Neural cell (in vitro differentiated cells): Measurements from ENCODE around the gene TRAK1. TPM values are rescaled to one million over a fixed set of nuclear protein-coding genes. Genes with fewer than 3 reads are reported as not detected.

Experiments used
- H2AFZ ChIP-seq: fragments of 200-600, 300-800 bp; sonication (generic), shearing (Covaris generic); 2 replicates; pipeline ENCODE4 v1.6.0; 2014; ENCODE audit warnings: low read depth, mild to moderate bottlenecking, antibody characterized with exemption, low read length, moderate library complexity
- H3F3A ChIP-seq: fragments of 200-600 bp; shearing (Covaris generic); 2 replicates; pipeline ENCODE4 v1.6.1; 2016; ENCODE audit warnings: mild to moderate bottlenecking, moderate library complexity, mixed read lengths, antibody characterized with exemption, low read length; ENCODE audit not compliant: insufficient read depth, poor library complexity, severe bottlenecking
- H3K27ac ChIP-seq: fragments of 200-600, 300-800 bp; sonication (generic), shearing (Covaris generic); 2 replicates; pipeline ENCODE4 v1.5.1; 2014; ENCODE audit warnings: mild to moderate bottlenecking, low read length, moderate library complexity
- H3K27me3 ChIP-seq: fragments of 300-800, 200-600 bp; sonication (generic), shearing (Covaris generic); 2 replicates; pipeline ENCODE4 v1.6.0; 2014; ENCODE audit warnings: mild to moderate bottlenecking, low read depth, low read length, moderate library complexity; ENCODE audit not compliant: insufficient read depth
- H3K36me3 ChIP-seq: fragments of 300-800, 200-600 bp; sonication (generic), shearing (Covaris generic); 2 replicates; pipeline ENCODE4 v1.5.1; 2014; ENCODE audit warnings: mild to moderate bottlenecking, antibody characterized with exemption, low read length, moderate library complexity; ENCODE audit not compliant: insufficient read depth
- H3K4me2 ChIP-seq: fragments of 300-800, 200-600 bp; sonication (generic), shearing (Covaris generic); 2 replicates; pipeline ENCODE4 v1.6.0; 2014; ENCODE audit warnings: mild to moderate bottlenecking, low read length
- H3K4me3 ChIP-seq: fragments of 300-800, 200-600 bp; sonication (generic), shearing (Covaris generic); 2 replicates; pipeline ENCODE4 v1.5.1; 2014; ENCODE audit warnings: mild to moderate bottlenecking, low read length, moderate library complexity
- H3K79me2 ChIP-seq: fragments of 200-600 bp; shearing (Covaris generic); replicated peaks from 2 replicates; pipeline ENCODE4 v1.6.0; 2014; ENCODE audit warnings: mild to moderate bottlenecking, low read length, moderate library complexity; ENCODE audit not compliant: insufficient read depth
- H3K9ac ChIP-seq: fragments of 300-800, 200-600 bp; sonication (generic), shearing (Covaris generic); 2 replicates; pipeline ENCODE4 v1.6.1; 2016; ENCODE audit warnings: mild to moderate bottlenecking, low read length, mixed read lengths
- H3K9me2 ChIP-seq: fragments of 200-600 bp; shearing (Covaris generic); 2 replicates; pipeline ENCODE4 v1.6.1; 2016; ENCODE audit warnings: mild to moderate bottlenecking, low read length, mixed read lengths; ENCODE audit not compliant: insufficient read depth
- H3K9me3 ChIP-seq: fragments of 200-600, 300-800 bp; sonication (generic), shearing (Covaris generic); 2 replicates; pipeline ENCODE4 v1.6.1; 2016; ENCODE audit warnings: mild to moderate bottlenecking, mixed run types, low read length, moderate library complexity, mixed read lengths
- H4K20me1 ChIP-seq: fragments of 200-600 bp; shearing (Covaris generic); 2 replicates; pipeline ENCODE4 v1.6.1; 2016; ENCODE audit warnings: mild to moderate bottlenecking, mixed run types; ENCODE audit not compliant: insufficient read depth
- EP300 ChIP-seq: fragments of 450-650 bp; conservative IDR thresholded peaks from 2 replicates; pipeline ENCODE4 v1.6.1; 2014; ENCODE audit warnings: antibody characterized with exemption, mild to moderate bottlenecking, moderate library complexity; ENCODE audit not compliant: poor library complexity, severe bottlenecking
- EZH2 ChIP-seq: fragments of 200-600, 300-800 bp; shearing (Covaris generic), sonication (generic); IDR thresholded peaks from 2 replicates; pipeline ENCODE4 v1.6.1; 2014; ENCODE audit warnings: antibody characterized with exemption, low read length, borderline replicate concordance, mild to moderate bottlenecking; ENCODE audit not compliant: insufficient read depth, poor library complexity, severe bottlenecking
- MXI1 ChIP-seq: fragments of 450-650 bp; conservative IDR thresholded peaks from 2 replicates; pipeline ENCODE4 v1.6.1; 2014; ENCODE audit warnings: antibody characterized with exemption, mild to moderate bottlenecking; ENCODE audit not compliant: poor library complexity, severe bottlenecking
- POLR2AphosphoS5 ChIP-seq: IDR thresholded peaks from 2 replicates; pipeline ENCODE4 v1.6.1; 2012
- RAD21 ChIP-seq: fragments of 450-650 bp; conservative IDR thresholded peaks from 2 replicates; pipeline ENCODE4 v1.6.1; 2014; ENCODE audit warnings: antibody characterized with exemption, mild to moderate bottlenecking, moderate library complexity
- SMC3 ChIP-seq: fragments of 450-650 bp; conservative IDR thresholded peaks from 2 replicates; pipeline ENCODE4 v1.6.1; 2014; ENCODE audit warnings: antibody characterized with exemption, mild to moderate bottlenecking, moderate library complexity; ENCODE audit not compliant: poor library complexity
- TAF1 ChIP-seq: IDR thresholded peaks from 2 replicates; pipeline ENCODE4 v1.6.1; 2012; ENCODE audit warnings: low read depth
- polyA plus RNA-seq: library from polyadenylated mRNA; depleted of rRNA; stranded (reverse); fragments of >200 nt; gene quantifications from 2 replicates; pipeline ENCODE4 v1.2.3, GENCODE V29; 2014
- TF ChIP-seq, protein P1 (sequence below): fragments of 450-650 bp; IDR thresholded peaks from 2 replicates; pipeline ENCODE4 v1.5.1; 2014; ENCODE audit warnings: antibody characterized with exemption, mild to moderate bottlenecking, moderate library complexity; ENCODE audit not compliant: poor library complexity, severe bottlenecking
- TF ChIP-seq, protein P2 (sequence below): IDR thresholded peaks from 2 replicates; pipeline ENCODE4 v1.6.1; 2012; ENCODE audit warnings: borderline replicate concordance

TRAK1 gene
- polyA plus RNA-seq, 1 donor from 2014 or later, result 34.7 TPM

DNA sequence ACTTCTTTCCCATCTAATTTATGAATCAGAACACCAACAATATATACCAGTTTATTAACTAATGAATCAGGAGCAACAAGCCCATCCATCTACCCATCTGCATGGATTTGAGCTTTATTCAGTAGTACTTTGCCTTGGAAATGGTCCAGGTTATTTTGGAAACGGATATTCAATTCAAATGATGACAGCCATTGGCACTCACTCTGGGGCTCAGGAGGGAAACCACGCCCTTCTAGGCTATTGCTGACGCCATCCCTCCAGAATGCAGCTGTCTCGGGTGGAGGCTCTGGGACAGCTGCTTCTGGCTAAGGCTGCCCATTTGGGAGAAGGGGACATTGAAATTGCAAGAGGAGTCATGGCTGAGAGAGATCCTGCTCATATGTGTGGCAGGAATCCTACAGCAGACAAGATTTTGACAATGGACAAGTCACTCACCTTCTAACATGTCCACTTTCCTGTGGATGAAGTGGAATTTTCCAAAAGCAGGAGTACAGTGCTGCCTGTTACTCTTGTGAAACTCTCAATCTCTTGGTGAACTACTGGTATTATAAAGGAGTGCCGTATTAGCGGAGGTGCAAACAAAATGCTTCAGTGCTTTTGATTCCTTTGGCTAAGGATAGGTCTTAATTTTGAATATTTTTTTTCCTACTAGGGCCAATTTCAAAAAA is 29.3 kb upstream of the TRAK1 start:
- Histone ChIP-seq H3K4me2 (no peak overlapping the region), H3K27ac (no peak overlapping the region)

DNA sequence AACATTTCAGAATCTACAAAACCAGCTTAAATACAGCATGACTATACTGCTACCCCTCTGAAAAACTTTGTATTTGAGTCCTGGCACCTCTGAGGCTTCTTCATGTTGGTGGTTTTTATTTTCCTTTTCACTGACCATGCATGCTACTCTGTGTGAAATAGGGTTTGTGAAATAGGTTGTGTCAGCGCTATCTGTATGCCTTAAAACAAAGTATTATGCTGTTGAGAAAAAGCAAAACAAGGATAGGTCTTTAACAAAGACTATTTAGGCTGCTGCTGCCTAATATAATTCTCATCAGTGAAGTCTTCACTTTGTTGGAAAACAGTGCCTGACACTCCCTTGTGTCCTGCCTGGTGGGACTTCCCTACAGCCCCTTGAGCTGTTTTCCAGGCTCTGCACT is 28.7 kb upstream of the TRAK1 start:
- Histone ChIP-seq H3K4me3 (no peak overlapping the region), H3K9ac (no peak overlapping the region), H4K20me1 (no peaks in the 10 kb centered on the region), H3K36me3 (no peaks in the 10 kb centered on the region), H3K27ac (no peak overlapping the region), H3K4me2 (no peak overlapping the region), H3K27me3 (no peaks in the 10 kb centered on the region), H3K9me3 (no peaks in the 10 kb centered on the region), H3K9me2 (no peaks in the 10 kb centered on the region), H3F3A (no peaks in the 10 kb centered on the region), H3K79me2 (no peaks in the 10 kb centered on the region), H2AFZ (no peak overlapping the region)
- TF ChIP-seq EP300, result no peak
- TF ChIP-seq, protein P1, sequence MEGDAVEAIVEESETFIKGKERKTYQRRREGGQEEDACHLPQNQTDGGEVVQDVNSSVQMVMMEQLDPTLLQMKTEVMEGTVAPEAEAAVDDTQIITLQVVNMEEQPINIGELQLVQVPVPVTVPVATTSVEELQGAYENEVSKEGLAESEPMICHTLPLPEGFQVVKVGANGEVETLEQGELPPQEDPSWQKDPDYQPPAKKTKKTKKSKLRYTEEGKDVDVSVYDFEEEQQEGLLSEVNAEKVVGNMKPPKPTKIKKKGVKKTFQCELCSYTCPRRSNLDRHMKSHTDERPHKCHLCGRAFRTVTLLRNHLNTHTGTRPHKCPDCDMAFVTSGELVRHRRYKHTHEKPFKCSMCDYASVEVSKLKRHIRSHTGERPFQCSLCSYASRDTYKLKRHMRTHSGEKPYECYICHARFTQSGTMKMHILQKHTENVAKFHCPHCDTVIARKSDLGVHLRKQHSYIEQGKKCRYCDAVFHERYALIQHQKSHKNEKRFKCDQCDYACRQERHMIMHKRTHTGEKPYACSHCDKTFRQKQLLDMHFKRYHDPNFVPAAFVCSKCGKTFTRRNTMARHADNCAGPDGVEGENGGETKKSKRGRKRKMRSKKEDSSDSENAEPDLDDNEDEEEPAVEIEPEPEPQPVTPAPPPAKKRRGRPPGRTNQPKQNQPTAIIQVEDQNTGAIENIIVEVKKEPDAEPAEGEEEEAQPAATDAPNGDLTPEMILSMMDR, result no peak
- TF ChIP-seq SMC3, result no peak
- no peak for TF ChIP-seq POLR2AphosphoS5
- no peak for TF ChIP-seq RAD21
- TF ChIP-seq, protein P2, sequence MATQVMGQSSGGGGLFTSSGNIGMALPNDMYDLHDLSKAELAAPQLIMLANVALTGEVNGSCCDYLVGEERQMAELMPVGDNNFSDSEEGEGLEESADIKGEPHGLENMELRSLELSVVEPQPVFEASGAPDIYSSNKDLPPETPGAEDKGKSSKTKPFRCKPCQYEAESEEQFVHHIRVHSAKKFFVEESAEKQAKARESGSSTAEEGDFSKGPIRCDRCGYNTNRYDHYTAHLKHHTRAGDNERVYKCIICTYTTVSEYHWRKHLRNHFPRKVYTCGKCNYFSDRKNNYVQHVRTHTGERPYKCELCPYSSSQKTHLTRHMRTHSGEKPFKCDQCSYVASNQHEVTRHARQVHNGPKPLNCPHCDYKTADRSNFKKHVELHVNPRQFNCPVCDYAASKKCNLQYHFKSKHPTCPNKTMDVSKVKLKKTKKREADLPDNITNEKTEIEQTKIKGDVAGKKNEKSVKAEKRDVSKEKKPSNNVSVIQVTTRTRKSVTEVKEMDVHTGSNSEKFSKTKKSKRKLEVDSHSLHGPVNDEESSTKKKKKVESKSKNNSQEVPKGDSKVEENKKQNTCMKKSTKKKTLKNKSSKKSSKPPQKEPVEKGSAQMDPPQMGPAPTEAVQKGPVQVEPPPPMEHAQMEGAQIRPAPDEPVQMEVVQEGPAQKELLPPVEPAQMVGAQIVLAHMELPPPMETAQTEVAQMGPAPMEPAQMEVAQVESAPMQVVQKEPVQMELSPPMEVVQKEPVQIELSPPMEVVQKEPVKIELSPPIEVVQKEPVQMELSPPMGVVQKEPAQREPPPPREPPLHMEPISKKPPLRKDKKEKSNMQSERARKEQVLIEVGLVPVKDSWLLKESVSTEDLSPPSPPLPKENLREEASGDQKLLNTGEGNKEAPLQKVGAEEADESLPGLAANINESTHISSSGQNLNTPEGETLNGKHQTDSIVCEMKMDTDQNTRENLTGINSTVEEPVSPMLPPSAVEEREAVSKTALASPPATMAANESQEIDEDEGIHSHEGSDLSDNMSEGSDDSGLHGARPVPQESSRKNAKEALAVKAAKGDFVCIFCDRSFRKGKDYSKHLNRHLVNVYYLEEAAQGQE, result no peak
- TF ChIP-seq EZH2, result no peak

More for the DNA sequence above, 29.3 kb upstream of the TRAK1 start:
- TF ChIP-seq EZH2 (no peak), MXI1 (no peak), POLR2AphosphoS5 (no peak), SMC3 (no peak), TAF1 (no peak), RAD21 (no peak)
- TF ChIP-seq, protein P2, result no peak
- TF ChIP-seq, protein P1, result no peak
- Histone ChIP-seq H3K9ac (no peak overlapping the region), H3F3A (no peaks in the 10 kb centered on the region), H2AFZ (no peak overlapping the region), H3K79me2 (no peaks in the 10 kb centered on the region), H3K27me3 (no peaks in the 10 kb centered on the region), H3K9me3 (no peaks in the 10 kb centered on the region), H3K4me3 (no peak overlapping the region), H4K20me1 (no peaks in the 10 kb centered on the region), H3K9me2 (no peaks in the 10 kb centered on the region), H3K36me3 (no peaks in the 10 kb centered on the region)
